Upper lobe of left lung (tissue), 6 donors: ENCODE measurements around the gene COQ5. TPM values are rescaled to one million over a fixed set of nuclear protein-coding genes. Genes with fewer than 3 reads are reported as not detected.

ENCODE experiments used
- ATAC-seq, 2 donors: fragments of 200-7000 bp; cut with Tn5 transposase; one replicate each; pipeline ENCODE4 v1.9.1; 2022; ENCODE audit warnings: mild to moderate bottlenecking in 2 of 2, moderate library complexity in 2 of 2; ENCODE audit not compliant: low FRiP score in 2 of 2
- DNase-seq, 2 donors: peaks; one replicate each; pipeline ENCODE4 v3.0.0-alpha.2; 2019 to 2020
- H3K27ac ChIP-seq, 4 donors: fragments of 200-600 bp; sonication (generic); one replicate each; pipeline ENCODE4 v1.5.1; 2016 to 2019
- H3K27me3 ChIP-seq, 4 donors: fragments of 200-600 bp; sonication (generic); one replicate each; pipeline ENCODE4 v1.5.1; 2017 to 2019
- H3K36me3 ChIP-seq, 4 donors: fragments of 200-600 bp; sonication (generic); one replicate each; pipeline ENCODE4 v1.5.1; 2016 to 2019
- H3K4me1 ChIP-seq, 4 donors: fragments of 200-600 bp; sonication (generic); one replicate each; pipeline ENCODE4 v1.5.1; 2018 to 2019
- H3K4me3 ChIP-seq, 4 donors: fragments of 200-600 bp; sonication (generic); one replicate each; pipeline ENCODE4 v1.5.1; 2017 to 2019; ENCODE audit warnings: mild to moderate bottlenecking in 2 of 4, moderate library complexity in 1 of 4
- H3K9me3 ChIP-seq, 4 donors: fragments of 200-600 bp; sonication (generic); one replicate each; pipeline ENCODE4 v1.5.1; 2018 to 2019
- CTCF ChIP-seq, 6 experiments: fragments of 450-650 bp in 4 of 6; fragments of 200-600 bp in 2 of 6; sonication (generic) in 2 of 6; IDR thresholded peaks; one replicate each; pipeline ENCODE4 v1.5.1; 2016 to 2019; ENCODE audit warnings: antibody characterized with exemption in 6 of 6
- EP300 ChIP-seq, 4 donors: sonication (generic); formaldehyde crosslinking; IDR thresholded peaks; one replicate each; pipeline ENCODE4 v1.5.1; 2017; ENCODE audit warnings: antibody characterized with exemption in 4 of 4, control low read depth in 2 of 4
- POLR2A ChIP-seq, 4 donors: fragments of 450-650 bp; IDR thresholded peaks; one replicate each; pipeline ENCODE4 v1.5.1; 2016 to 2017; ENCODE audit warnings: antibody characterized with exemption in 4 of 4, mild to moderate bottlenecking in 2 of 4
- POLR2AphosphoS5 ChIP-seq, 2 donors: sonication (generic); formaldehyde crosslinking; IDR thresholded peaks; one replicate each; pipeline ENCODE4 v1.5.1; 2017; ENCODE audit warnings: antibody characterized with exemption in 2 of 2
- WGBS, 2 donors: methylation state at CpG; one replicate each; pipeline ENCODE4 v1.1.5; 2017 to 2018; 5-methylcytosine and 5-hydroxymethylcytosine counted together
- total RNA-seq, 6 donors: library from RNA; depleted of rRNA in 4 of 6; stranded (reverse); fragments of >200 nt in 4 of 6; gene quantifications; one replicate each; pipeline versions ENCODE4 v1.1.0 to v1.2.1, GENCODE V29; 2016 to 2021
- donor health status: DM: no; HTN: no; CAD: no; lungs with moderate emphysema.
- donor health status: DM: no; HTN: yes; CAD: no; lungs with severe emphysema.

The COQ5 gene
- total RNA-seq, 6 donors from 2014 or later = 7.5 to 26.0 (median 16.3) TPM

DNA sequence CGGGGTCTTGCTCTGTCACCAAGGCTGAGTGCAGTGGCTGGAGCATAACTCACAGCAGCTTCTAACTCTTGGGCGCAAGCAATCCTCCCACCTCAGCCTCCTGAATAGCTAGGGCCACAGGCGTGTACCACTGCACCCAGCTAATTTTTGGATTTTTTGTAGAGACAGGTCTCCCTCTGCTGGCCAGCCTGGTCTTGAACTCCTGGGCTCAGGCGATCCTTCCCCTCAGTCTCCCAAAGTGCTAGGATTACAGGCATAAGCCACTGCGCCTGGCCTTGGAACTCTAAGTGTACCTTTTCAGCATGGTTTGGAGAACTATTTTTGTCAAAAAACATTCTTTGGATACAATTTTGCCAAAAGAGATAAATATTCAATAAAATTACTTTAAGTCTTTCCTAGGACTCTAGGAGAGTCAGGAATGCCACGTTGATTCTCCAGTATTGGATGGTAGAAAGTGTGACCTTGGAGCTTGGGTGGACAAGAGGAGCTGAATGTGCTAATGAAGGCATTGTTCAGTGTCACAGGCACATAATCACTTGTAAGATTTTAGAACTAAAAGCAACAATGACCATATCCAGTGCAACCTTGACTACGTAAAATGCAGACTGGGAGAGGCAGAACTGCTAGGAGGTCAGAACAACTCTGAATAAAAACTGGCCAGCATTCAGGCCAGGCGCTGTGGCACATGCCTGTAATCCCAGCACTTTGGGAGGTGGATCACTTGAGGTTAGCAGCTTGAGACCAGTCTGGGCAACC lies 62.2 kb downstream of the COQ5 start:
- Histone ChIP-seq H3K9me3 (no peaks in the 10 kb centered on the region), H3K4me1 (peaks cover 24 to 38% (median 30%) of the 10 kb centered on the region in 4 donors), H3K27me3 (no peaks in the 10 kb centered on the region), H3K27ac (no peak overlapping the region), H3K36me3 (peaks cover 24 to 58% (median 44%) of the 10 kb centered on the region in 4 donors), H3K4me3 (no peak overlapping the region)
- peak in 1 of 2 donors; percentile 28 for DNase-seq
- TF ChIP-seq CTCF (IDR thresholded peaks at IDR 0.05) (peak in 2 of 6 experiments; percentile 32 to 48), POLR2A (IDR thresholded peaks at IDR 0.05) (no peak)
- WGBS, 2 donors = 68 to 69% methylated on average over 8 of the region's 8 CpGs
- ATAC-seq = no peak

GRCh38 chr12:120465756-120466155 lies 63.2 kb downstream of the COQ5 start:
- no peaks in the 10 kb centered on the region for H3K9me3 ChIP-seq
- no peaks in the 10 kb centered on the region for H3K27me3 ChIP-seq
- TF ChIP-seq POLR2AphosphoS5 (IDR thresholded peaks at IDR 0.05) (no peak), EP300 (IDR thresholded peaks at IDR 0.05) (no peak), CTCF (IDR thresholded peaks at IDR 0.05) (no peak), POLR2A (IDR thresholded peaks at IDR 0.05) (no peak)
- ATAC-seq (no peak), DNase-seq (no peak)
- peaks cover 24 to 37% (median 29%) of the 10 kb centered on the region in 4 donors for H3K4me1 ChIP-seq
- no peak overlapping the region for H3K27ac ChIP-seq
- WGBS, 2 donors = 47 to 52% methylated on average over 5 of the region's 5 CpGs
- H3K36me3 ChIP-seq = peaks cover 24 to 68% (median 52%) of the 10 kb centered on the region in 4 donors
- H3K4me3 ChIP-seq = no peak overlapping the region

DNA sequence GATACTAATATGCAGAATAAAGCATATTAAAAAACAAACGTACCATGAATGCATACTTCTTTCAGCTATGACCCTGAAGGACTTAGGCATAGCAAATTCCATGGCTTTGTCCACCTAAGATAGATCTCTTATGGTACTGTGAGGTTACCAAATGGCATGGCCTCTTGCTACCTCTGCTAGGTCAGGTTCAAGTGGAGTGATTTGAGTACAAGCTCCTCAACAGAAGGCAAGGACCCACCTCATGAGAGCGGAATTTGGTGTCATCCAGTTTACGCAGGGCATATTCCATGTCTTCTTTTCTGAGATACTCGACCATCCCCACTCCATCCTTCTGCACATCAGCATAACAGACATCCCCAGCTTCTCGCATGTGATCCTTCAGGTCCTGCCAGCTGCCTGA lies 65.2 kb downstream of the COQ5 start:
- Histone ChIP-seq H3K9me3 (no peaks in the 10 kb centered on the region), H3K4me3 (no peak overlapping the region), H3K36me3 (peaks cover 40 to 88% (median 70%) of the 10 kb centered on the region in 4 donors), H3K4me1 (peaks cover 16 to 27% (median 21%) of the 10 kb centered on the region in 4 donors), H3K27ac (no peak overlapping the region), H3K27me3 (no peaks in the 10 kb centered on the region)
- 88 to 95% methylated on average over 5 of the region's 5 CpGs for WGBS, 2 donors
- no peak for ATAC-seq
- TF ChIP-seq CTCF (IDR thresholded peaks at IDR 0.05) = no peak
- TF ChIP-seq POLR2AphosphoS5 (IDR thresholded peaks at IDR 0.05) = no peak
- no peak for TF ChIP-seq EP300 (IDR thresholded peaks at IDR 0.05)
- no peak for TF ChIP-seq POLR2A (IDR thresholded peaks at IDR 0.05)
- DNase-seq = no peak

- Histone ChIP-seq H3K9me3 (no peaks in the 10 kb centered on the region), H3K36me3 (peaks cover 48 to 100% (median 83%) of the 10 kb centered on the region in 4 donors), H3K27me3 (no peaks in the 10 kb centered on the region), H3K4me3 (no peak overlapping the region), H3K4me1 (peaks cover 7 to 14% (median 11%) of the 10 kb centered on the region in 4 donors), H3K27ac (no peak overlapping the region)
- ATAC-seq = no peak
- DNase-seq = no peak
- no peak for TF ChIP-seq CTCF (IDR thresholded peaks at IDR 0.05)
- no peak for TF ChIP-seq POLR2AphosphoS5 (IDR thresholded peaks at IDR 0.05)
- TF ChIP-seq POLR2A (IDR thresholded peaks at IDR 0.05) = no peak
- no peak for TF ChIP-seq EP300 (IDR thresholded peaks at IDR 0.05)
- whole genome bisulfite sequencing, 2 donors = 86 to 89% methylated on average over 3 of the region's 3 CpGs
These were observed 66.8 kb downstream of the COQ5 start for GRCh38 chr12:120462099-120462640.
